IgD-negative memory B cell (primary cell): ENCODE results near the gene CHMP6. TPM values are rescaled to one million over a fixed set of nuclear protein-coding genes. Genes with fewer than 3 reads are reported as not detected.
"Not testable (repeated sequence)": the region's sequence is repeated elsewhere in the genome, so short reads cannot be mapped to it uniquely, and the experiment has no call there.

Source experiments
- H3K27ac Mint-ChIP-seq, 3 donors: one replicate each; pipeline ENCODE4 v1.8.0; 2020 to 2022; ENCODE audit warnings: mild to moderate bottlenecking in 3 of 3, mixed read lengths in 3 of 3, moderate library complexity in 1 of 3
- H3K27me3 Mint-ChIP-seq: one replicate; pipeline ENCODE4 v1.8.0; 2021; ENCODE audit warnings: mixed read lengths
- H3K36me3 Mint-ChIP-seq: one replicate; pipeline ENCODE4 v1.8.0; 2020; ENCODE audit warnings: mild to moderate bottlenecking, mixed read lengths
- H3K4me1 Mint-ChIP-seq, 3 donors: one replicate each; pipeline ENCODE4 v1.8.0; 2020 to 2022; ENCODE audit warnings: mixed read lengths in 3 of 3, mild to moderate bottlenecking in 1 of 3
- H3K4me3 Mint-ChIP-seq, 4 donors: one replicate each; pipeline ENCODE4 v1.8.0; 2020 to 2022; ENCODE audit warnings: mild to moderate bottlenecking in 4 of 4, mixed read lengths in 4 of 4, moderate library complexity in 3 of 4
- H3K9me3 Mint-ChIP-seq, 3 donors: one replicate each; pipeline ENCODE4 v1.8.0; 2020 to 2021; ENCODE audit warnings: mixed read lengths in 3 of 3, mild to moderate bottlenecking in 1 of 3
- polyA plus RNA-seq: library from polyadenylated mRNA; unstranded; fragments of 300-500 nt; fragmentation: Illumina TruSeq; gene quantifications from one replicate; pipeline ENCODE4 v1.2.3, GENCODE V29; 2021

The CHMP6 gene
- polyA plus RNA-seq, 1 donor from 2014 or later: 30.2 TPM

- H3K4me3 Mint-ChIP-seq: no peak overlapping the region
- peaks cover 0 to 6% (median 3%) of the 10 kb centered on the region in 3 donors for H3K4me1 Mint-ChIP-seq
- H3K9me3 Mint-ChIP-seq: no peaks in the 10 kb centered on the region
- peaks cover 19% of the 10 kb centered on the region for H3K27me3 Mint-ChIP-seq
- no peak overlapping the region for H3K27ac Mint-ChIP-seq
- H3K36me3 Mint-ChIP-seq: no peaks in the 10 kb centered on the region
Observed at GRCh38 chr17:81028506-81028858, 36.8 kb downstream of the CHMP6 start.

DNA sequence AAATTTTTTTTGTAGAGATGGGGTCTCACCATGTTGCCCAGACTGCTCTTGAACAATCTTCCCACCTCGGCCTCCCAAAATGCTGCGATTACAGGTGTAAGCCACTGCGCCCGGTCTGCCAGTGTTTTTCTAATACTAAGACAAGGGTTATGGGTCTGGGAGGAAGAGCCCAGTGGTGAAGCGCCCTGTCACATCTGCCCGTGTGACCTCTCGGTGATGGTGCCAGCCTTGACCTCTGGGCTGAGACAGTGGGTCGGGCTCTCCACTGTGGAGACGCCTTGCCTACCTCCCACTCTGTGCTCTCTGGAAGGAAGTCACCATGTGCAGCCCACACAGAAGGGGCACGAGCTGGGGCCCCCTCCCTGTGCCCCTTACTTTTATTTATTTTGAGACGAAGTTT is 38.2 kb downstream of the CHMP6 start:
- Mint-ChIP-seq H3K4me3 (no peak overlapping the region), H3K9me3 (no peaks in the 10 kb centered on the region), H3K27me3 (peaks cover 17% of the 10 kb centered on the region), H3K27ac (no peak overlapping the region), H3K36me3 (no peaks in the 10 kb centered on the region), H3K4me1 (peaks cover 0 to 3% (median 2%) of the 10 kb centered on the region in 3 donors)

DNA sequence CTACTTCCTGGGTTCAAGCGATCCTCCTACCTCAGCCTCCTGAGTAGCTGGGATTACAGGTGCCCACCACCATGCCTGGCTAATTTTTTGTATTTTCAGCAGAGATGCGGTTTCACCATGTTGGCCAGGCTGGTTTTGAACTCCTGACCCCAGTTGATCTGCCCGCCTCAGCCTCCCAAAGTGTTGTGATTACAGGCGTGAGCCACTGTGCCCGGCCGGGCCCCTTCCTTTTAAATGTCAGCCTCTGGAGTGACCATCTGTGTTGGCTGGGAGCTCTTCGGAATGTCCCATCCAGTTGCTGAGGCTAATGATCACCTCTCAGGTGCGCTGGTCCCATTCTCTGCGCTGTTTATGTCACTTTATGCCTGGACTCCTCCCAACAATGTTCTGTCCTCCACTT is 38.7 kb downstream of the CHMP6 start:
- Mint-ChIP-seq H3K27me3 (peaks cover 15% of the 10 kb centered on the region), H3K4me3 (peak overlapping the region in 1 of 4 donors; percentile 17)
- H3K4me1 Mint-ChIP-seq, H3K27ac Mint-ChIP-seq, H3K9me3 Mint-ChIP-seq, H3K36me3 Mint-ChIP-seq: not testable (repeated sequence)

DNA sequence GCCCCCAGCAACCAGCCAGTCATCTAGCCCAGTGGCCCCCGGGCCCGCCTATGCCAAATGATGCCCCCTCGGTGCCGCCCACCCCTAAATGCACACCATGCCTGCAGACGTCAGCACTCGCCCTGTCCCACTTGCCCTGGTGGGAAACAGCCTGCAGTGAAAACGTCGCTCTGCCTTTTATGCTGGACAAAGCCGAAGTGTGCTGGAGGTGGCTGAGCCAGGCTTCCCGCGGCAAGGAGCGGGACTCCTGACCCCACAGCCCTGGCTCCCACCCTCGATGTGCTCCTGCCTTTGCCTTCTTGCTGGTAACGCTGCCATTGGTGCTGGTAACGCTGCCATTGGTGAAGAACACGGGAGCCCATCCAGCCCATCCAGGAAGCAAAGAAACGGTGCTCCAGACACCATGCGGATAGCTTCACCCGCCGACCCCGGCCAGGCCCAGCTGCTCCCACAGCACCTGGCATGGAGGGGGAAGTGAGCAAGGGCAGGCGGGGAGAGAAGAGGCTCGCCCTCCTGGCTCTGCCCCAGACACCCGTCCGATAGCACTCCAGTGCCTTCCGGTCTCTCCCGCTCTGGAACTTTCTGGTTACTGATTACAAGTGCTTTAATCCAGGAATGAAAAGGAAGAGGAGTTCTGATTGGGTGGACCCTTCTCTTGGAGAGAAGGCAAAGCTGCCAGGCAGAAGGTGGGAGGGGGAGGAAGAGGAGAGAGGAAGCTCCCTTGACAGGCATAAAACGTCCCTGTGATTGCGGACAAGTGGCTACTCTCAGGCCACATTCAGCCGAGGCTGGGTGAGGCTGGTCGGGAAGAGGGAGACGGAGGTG is 39.3 kb downstream of the CHMP6 start:
- Mint-ChIP-seq H3K36me3 (no peaks in the 10 kb centered on the region), H3K4me3 (peak overlapping the region in 1 of 4 donors; percentile 17)

DNA sequence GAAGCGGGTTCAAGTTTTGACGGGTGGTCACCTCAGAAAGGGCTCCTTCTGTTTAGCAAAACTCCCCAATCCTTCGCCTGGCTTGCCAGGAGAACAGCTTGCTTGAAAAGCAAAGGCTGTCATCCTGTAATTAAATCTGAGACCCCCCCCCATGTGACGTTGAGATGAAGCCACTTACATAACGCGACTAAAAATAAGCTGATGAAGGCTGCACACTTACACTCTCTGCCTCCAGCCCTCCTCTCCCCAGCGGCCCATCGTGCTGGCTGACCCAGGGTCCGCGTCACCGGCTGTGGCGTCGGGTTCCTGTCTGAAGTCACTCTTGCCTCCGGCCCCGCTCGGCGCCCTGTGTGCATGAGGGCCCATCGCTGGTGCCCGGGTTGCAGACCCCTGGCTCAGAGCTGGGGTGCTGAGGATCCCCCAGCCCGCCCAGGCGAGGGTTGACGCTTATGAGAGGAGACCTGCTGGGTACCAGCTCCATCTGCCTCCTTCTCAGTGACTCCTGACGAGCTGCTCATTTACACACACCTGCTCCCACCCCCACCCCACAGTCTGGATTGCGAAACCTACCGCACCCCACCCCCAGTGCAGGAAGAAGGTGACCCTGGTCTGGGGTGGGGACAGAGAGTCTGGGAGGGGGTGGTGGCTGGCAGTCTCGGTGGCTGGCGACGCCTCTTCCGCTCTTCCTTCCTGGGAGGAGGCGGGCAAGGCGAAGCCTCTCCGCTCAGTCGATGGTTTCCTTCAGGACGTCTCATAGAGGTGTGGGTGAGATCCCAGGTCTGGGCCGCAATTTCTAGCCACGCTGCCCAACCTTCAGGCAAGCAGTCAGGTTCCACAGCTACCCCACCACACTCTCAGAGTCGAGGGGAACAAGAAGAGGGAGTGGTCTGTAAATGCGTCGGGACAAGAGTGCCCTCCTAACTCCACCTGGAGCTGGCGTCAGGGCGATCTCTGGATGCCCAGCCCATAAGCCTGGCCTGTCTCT is 40.2 kb downstream of the CHMP6 start:
- Mint-ChIP-seq H3K36me3 (peaks cover 2% of the 10 kb centered on the region), H3K27ac (no peak overlapping the region), H3K4me1 (peaks cover 0 to 6% (median 2%) of the 10 kb centered on the region in 3 donors), H3K4me3 (peak overlapping the region in 1 of 4 donors; percentile 72), H3K9me3 (no peaks in the 10 kb centered on the region), H3K27me3 (peaks cover 24% of the 10 kb centered on the region)

More for the DNA sequence above, 39.3 kb downstream of the CHMP6 start:
- Mint-ChIP-seq H3K9me3 (no peaks in the 10 kb centered on the region), H3K27ac (no peak overlapping the region), H3K27me3 (peaks cover 18% of the 10 kb centered on the region), H3K4me1 (peaks cover 0 to 6% (median 2%) of the 10 kb centered on the region in 3 donors)

DNA sequence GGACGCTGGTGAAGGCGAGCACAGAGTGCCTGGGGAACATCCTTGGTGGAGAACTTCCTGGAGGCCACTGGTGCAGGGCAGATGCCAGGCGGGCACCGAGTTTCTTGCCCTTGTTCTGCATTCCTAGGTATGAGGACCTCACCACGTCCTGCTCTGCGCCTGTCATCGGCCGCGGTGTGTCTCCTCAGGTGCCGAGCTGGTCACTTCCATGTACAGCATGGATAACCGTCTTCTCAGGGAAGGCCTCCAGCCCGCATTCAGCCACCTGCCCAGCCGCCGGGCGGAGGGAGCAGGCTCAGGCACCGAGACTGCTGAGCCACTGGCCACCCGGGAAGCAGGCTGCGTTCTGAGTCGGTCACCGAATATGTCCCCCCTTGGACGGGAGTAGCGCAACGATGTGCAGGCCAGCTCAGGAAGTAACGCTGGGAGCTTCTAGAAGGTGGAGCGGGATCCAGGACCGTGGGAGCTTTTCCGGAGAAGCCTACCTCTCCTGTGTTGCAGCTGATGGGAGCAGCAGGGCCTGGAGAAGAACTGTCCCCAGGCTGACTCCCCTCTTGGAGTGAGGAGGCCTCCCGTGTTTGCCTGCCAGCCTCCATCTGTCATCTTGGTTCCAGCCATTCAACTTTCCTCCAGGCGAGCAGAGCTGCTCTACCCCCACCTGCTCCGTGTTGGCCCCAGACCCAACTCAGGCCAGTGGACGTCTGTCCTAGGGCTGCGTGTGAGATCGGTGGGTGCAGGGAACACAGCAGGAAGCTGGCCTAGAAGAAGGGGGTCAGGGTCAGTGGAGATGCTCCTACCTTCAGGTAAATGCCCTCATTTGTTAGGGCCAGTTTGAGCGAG is 41.2 kb downstream of the CHMP6 start:
- Mint-ChIP-seq H3K27ac (peak overlapping the region in 2 of 3 donors; percentile 46 to 78), H3K4me1 (peaks cover 0 to 6% (median 2%) of the 10 kb centered on the region in 3 donors), H3K9me3 (no peaks in the 10 kb centered on the region), H3K36me3 (peaks cover 2% of the 10 kb centered on the region), H3K4me3 (peak overlapping the region; percentile 44 to 92 (median 74)), H3K27me3 (peaks cover 29% of the 10 kb centered on the region)

GRCh38 chr17:81033535-81034167 is 42.0 kb downstream of the CHMP6 start:
- Mint-ChIP-seq H3K9me3 (no peaks in the 10 kb centered on the region), H3K4me3 (peak overlapping the region; percentile 72 to 92 (median 76)), H3K27ac (peak overlapping the region in 1 of 3 donors; percentile 78), H3K36me3 (peaks cover 2% of the 10 kb centered on the region), H3K27me3 (peaks cover 29% of the 10 kb centered on the region), H3K4me1 (peaks cover 0 to 6% (median 2%) of the 10 kb centered on the region in 3 donors)

DNA sequence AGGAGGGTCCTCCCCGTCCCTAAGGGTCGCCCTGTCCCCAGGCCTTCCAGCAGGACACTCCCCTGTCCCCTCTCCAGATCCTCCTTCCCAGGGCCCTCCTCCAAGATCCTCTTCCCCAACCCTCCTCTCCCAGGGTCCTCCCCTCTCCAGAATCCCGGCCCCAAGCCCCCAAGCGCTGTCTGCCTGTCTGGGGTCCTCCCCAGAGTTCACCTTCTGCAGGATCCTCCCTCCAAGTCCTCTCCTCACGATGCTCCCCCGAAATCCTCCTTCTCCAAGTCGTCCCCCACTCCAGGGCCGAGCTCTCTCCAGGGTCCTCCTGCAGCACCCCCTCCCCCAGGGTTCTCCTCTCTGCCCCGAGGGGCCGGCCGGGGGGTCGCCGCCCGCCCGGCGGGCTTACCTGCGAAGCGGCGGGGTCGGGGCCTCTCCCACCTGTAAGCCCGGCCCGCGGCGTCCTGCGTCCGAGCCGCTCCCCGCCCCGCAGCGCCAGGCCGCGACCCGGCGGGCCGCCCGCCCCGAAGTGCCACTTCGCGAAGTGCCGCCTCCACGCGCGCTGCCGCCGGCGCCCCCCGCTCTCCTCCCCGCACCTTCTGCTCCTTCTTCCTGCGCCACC is 42.6 kb downstream of the CHMP6 start:
- peaks cover 2% of the 10 kb centered on the region for H3K36me3 Mint-ChIP-seq
- H3K9me3 Mint-ChIP-seq: no peaks in the 10 kb centered on the region
- H3K4me3 Mint-ChIP-seq: peak overlapping the region; percentile 72 to 92 (median 74)
- peak overlapping the region in 2 of 3 donors; percentile 7 to 78 for H3K27ac Mint-ChIP-seq
- peaks cover 0 to 6% (median 2%) of the 10 kb centered on the region in 3 donors for H3K4me1 Mint-ChIP-seq
- peaks cover 28% of the 10 kb centered on the region for H3K27me3 Mint-ChIP-seq

- peak within 1 kb of the TSS; percentile 16 to 86 (median 78) for H3K27ac Mint-ChIP-seq
- H3K9me3 Mint-ChIP-seq: no peaks in the 10 kb centered on the region
- peak within 1 kb of the TSS; percentile 81 to 96 (median 90) for H3K4me3 Mint-ChIP-seq
- peaks cover 2% of the 10 kb centered on the region for H3K36me3 Mint-ChIP-seq
- peaks cover 28% of the 10 kb centered on the region for H3K27me3 Mint-ChIP-seq
- H3K4me1 Mint-ChIP-seq: peaks cover 0 to 6% (median 2%) of the 10 kb centered on the region in 3 donors
Observed at GRCh38 chr17:81034779-81035520, 43.3 kb downstream of the CHMP6 start, which contains the start of gene BAIAP2. TSS of gene BAIAP2 (plus strand) at chr17:81035151. CDS start at chr17:81035255, 104 bp downstream.

DNA sequence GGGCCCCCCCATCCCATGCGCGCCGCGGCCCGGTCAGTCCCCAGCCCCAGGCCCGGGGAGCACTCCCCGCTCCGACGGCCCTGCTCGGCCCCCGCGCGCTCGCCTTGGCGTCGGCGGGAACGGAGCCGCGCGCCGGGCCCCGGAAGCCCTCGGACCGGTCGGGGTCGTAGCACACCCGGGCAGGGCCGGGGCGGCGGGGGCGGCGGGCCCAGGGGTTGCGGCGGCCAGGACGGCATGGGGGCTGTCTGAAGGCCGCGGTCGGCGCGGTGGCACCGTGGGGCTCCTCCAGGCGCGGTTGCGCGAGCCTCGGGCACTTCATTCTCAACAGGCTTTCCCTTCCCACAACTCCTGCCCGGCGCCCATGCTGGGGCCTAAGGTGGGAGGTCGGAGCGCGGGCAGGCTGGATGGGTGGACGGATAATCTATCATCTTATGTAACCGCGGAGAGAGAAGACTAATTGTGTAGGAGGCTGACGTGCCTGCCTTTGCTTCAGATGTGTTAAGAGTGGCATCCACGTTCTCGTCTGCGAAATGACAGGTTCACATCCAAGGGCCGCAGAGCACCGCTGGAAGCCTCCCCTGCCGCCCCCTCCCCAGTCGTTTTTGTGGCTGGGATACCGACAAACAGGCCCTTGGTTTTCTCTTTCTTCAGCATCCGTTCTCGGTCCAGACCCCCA is 44.0 kb downstream of the CHMP6 start:
- Mint-ChIP-seq H3K27me3 (peaks cover 24% of the 10 kb centered on the region), H3K9me3 (no peaks in the 10 kb centered on the region), H3K4me1 (peaks cover 0 to 6% (median 2%) of the 10 kb centered on the region in 3 donors), H3K4me3 (peak overlapping the region; percentile 65 to 90 (median 75)), H3K36me3 (peaks cover 2% of the 10 kb centered on the region), H3K27ac (peak overlapping the region in 2 of 3 donors; percentile 16 to 70)

- H3K4me3 Mint-ChIP-seq: peak overlapping the region in 3 of 4 donors; percentile 1 to 79 (median 71)
- peak overlapping the region in 2 of 3 donors; percentile 16 to 67 for H3K27ac Mint-ChIP-seq
- no peaks in the 10 kb centered on the region for H3K9me3 Mint-ChIP-seq
- H3K27me3 Mint-ChIP-seq: peaks cover 23% of the 10 kb centered on the region
- H3K4me1 Mint-ChIP-seq: peaks cover 0 to 6% (median 2%) of the 10 kb centered on the region in 3 donors
- H3K36me3 Mint-ChIP-seq: peaks cover 2% of the 10 kb centered on the region
Observed at GRCh38 chr17:81036197-81036941, 44.7 kb downstream of the CHMP6 start.
